IPS-11a (cell line): ENCODE data around the gene SLC25A53.

ENCODE experiments used
- H3K4me3 ChIP-seq: one replicate; pipeline ENCODE4 v1.5.1; 2013; ENCODE audit warnings: low read depth, low read length, control low read depth

SLC25A53 gene

GRCh38 chrX:104156630-104157529, at the start of gene SLC25A53:
SLC25A53 (minus strand) TSS chrX:104157009; CDS start chrX:104105257, 51,752 bp downstream.
- peak within 1 kb of the TSS; percentile 69 for H3K4me3 ChIP-seq

- no peak overlapping the region for H3K4me3 ChIP-seq
Measured at GRCh38 chrX:104205548-104205947, 48.7 kb upstream of the SLC25A53 start.

GRCh38 chrX:104195489-104196084, 38.8 kb upstream of the SLC25A53 start:
- no peak overlapping the region for H3K4me3 ChIP-seq

- H3K4me3 ChIP-seq: no peak overlapping the region
Measured at GRCh38 chrX:104195013-104195412, 38.2 kb upstream of the SLC25A53 start.

- no peak overlapping the region for H3K4me3 ChIP-seq
Measured at GRCh38 chrX:104193485-104193884, 36.7 kb upstream of the SLC25A53 start.

GRCh38 chrX:104189837-104190236, 33.0 kb upstream of the SLC25A53 start:
- no peak overlapping the region for H3K4me3 ChIP-seq

GRCh38 chrX:104187931-104188330, 31.1 kb upstream of the SLC25A53 start:
- no peak overlapping the region for H3K4me3 ChIP-seq

GRCh38 chrX:104183685-104184084, 26.9 kb upstream of the SLC25A53 start:
- H3K4me3 ChIP-seq: no peak overlapping the region

- H3K4me3 ChIP-seq: no peak overlapping the region
Measured at GRCh38 chrX:104173841-104174240, 17.0 kb upstream of the SLC25A53 start.

GRCh38 chrX:104172788-104173187, 16.0 kb upstream of the SLC25A53 start:
- H3K4me3 ChIP-seq: no peak overlapping the region

GRCh38 chrX:104172121-104172520, 15.3 kb upstream of the SLC25A53 start:
- no peak overlapping the region for H3K4me3 ChIP-seq

GRCh38 chrX:104168127-104168526, 11.3 kb upstream of the SLC25A53 start:
- H3K4me3 ChIP-seq: no peak overlapping the region

- H3K4me3 ChIP-seq: peak overlapping the region; percentile 77
Measured at GRCh38 chrX:104166735-104167436, 10.1 kb upstream of the SLC25A53 start.

- peak within 1 kb of the TSS; percentile 77 for H3K4me3 ChIP-seq
Measured at GRCh38 chrX:104165894-104166734, 9.3 kb upstream of the SLC25A53 start, which contains the start of gene FAM199X. FAM199X (plus strand) TSS chrX:104166453; CDS start chrX:104166786, 333 bp downstream.

GRCh38 chrX:104151037-104151436, 5.8 kb downstream of the SLC25A53 start:
- no peak overlapping the region for H3K4me3 ChIP-seq

- no peak overlapping the region for H3K4me3 ChIP-seq
Measured at GRCh38 chrX:104141087-104141760, 15.6 kb downstream of the SLC25A53 start.

- H3K4me3 ChIP-seq: no peak overlapping the region
Measured at GRCh38 chrX:104137496-104137895, 19.3 kb downstream of the SLC25A53 start.

- H3K4me3 ChIP-seq: no peak overlapping the region
Measured at GRCh38 chrX:104136241-104137019, 20.4 kb downstream of the SLC25A53 start.

GRCh38 chrX:104135677-104136076, 21.1 kb downstream of the SLC25A53 start:
- no peak overlapping the region for H3K4me3 ChIP-seq
